ENCODE data around the gene LYPLAL1.
"Not testable (repeated sequence)": the region's sequence is repeated elsewhere in the genome, so short reads cannot be mapped to it uniquely, and the experiment has no call there.

LYPLAL1 gene

GRCh38 chr1:219223496-219223895, 49.8 kb downstream of the LYPLAL1 start:
- ATAC-seq, result no peak

GRCh38 chr1:219226196-219226595, 52.5 kb downstream of the LYPLAL1 start:
- no peak for ATAC-seq

GRCh38 chr1:219227360-219228057, 53.8 kb downstream of the LYPLAL1 start:
- ATAC-seq, result no peak

- no peak for ATAC-seq
Measured at GRCh38 chr1:219228058-219228419, 54.4 kb downstream of the LYPLAL1 start.

GRCh38 chr1:219232890-219233289, 59.2 kb downstream of the LYPLAL1 start:
- ATAC-seq, result no peak

GRCh38 chr1:219235903-219236481, 62.3 kb downstream of the LYPLAL1 start:
- no peak for ATAC-seq

- no peak for ATAC-seq
Measured at GRCh38 chr1:219236933-219237610, 63.4 kb downstream of the LYPLAL1 start.

- ATAC-seq, result no peak
Measured at GRCh38 chr1:219239518-219239917, 65.8 kb downstream of the LYPLAL1 start.

- no peak for ATAC-seq
Measured at GRCh38 chr1:219244864-219245263, 71.2 kb downstream of the LYPLAL1 start.

- no peak for ATAC-seq
Measured at GRCh38 chr1:219247441-219247840, 73.8 kb downstream of the LYPLAL1 start.

- ATAC-seq, result not testable (repeated sequence)
Measured at GRCh38 chr1:219250468-219250867, 76.8 kb downstream of the LYPLAL1 start.

GRCh38 chr1:219257751-219258150, 84.1 kb downstream of the LYPLAL1 start:
- no peak for ATAC-seq

GRCh38 chr1:219261454-219261853, 87.8 kb downstream of the LYPLAL1 start:
- no peak for ATAC-seq

Data from activated CD4-positive, CD25-positive, alpha-beta regulatory T cell treated with anti-CD3 and anti-CD28 coated beads, Interleukin-2, amount 50 U/mL, for 24 hours (primary cell).